ENCODE data around the gene IDI1.

DNA sequence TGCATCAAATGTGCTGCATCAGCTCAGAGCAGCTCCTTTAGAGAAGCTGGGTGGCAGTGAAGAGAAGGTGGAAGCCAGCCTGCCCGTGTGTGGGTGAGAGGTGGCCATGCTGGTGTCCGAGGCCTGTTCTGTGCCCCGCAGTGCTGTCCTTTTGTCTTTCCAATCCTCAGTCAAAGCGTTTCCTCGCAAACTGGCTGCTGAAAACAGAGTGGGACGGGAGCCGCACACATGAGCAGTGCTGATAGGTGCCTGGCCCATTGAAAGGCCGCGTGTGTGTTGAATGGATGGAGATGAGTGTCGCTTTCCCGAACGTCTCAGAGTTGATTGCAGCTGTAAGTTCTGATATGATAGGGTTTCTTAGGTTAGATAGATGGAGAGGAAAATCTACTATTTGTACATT lies 46.6 kb upstream of the IDI1 start:
- TF ChIP-seq EZH2 (IDR thresholded peaks at IDR 0.05; ENCODE audit: insufficient read depth, poor library complexity, severe bottlenecking): no peak
- no peak for TF ChIP-seq EZH2phosphoT487 (IDR thresholded peaks at IDR 0.05; ENCODE audit: insufficient read depth, low read depth)
